Mesenchymal stem cell (in vitro differentiated cells and primary cell): ENCODE measurements around the gene MICAL3.
"Not testable (repeated sequence)": the region's sequence is repeated elsewhere in the genome, so short reads cannot be mapped to it uniquely, and the experiment has no call there.

Experiments
- DNase-seq: peaks from one replicate; pipeline ENCODE4 v3.0.0-alpha.2; 2013
- H2AFZ ChIP-seq: one replicate; pipeline ENCODE4 v1.6.1; 2013; ENCODE audit warnings: low read depth, mild to moderate bottlenecking, control low read depth, inconsistent platforms, low read length, moderate library complexity
- H2AK5ac ChIP-seq: 2 replicates; pipeline ENCODE4 v1.6.1; 2013; ENCODE audit warnings: low read length, moderate library complexity, mild to moderate bottlenecking, inconsistent platforms; ENCODE audit not compliant: severe bottlenecking
- H2BK120ac ChIP-seq: one replicate; pipeline ENCODE4 v1.6.1; 2013; ENCODE audit warnings: low read depth, mild to moderate bottlenecking, inconsistent platforms, low read length, moderate library complexity
- H2BK12ac ChIP-seq, 2 experiments: one replicate each; pipeline ENCODE4 v1.6.1; 2013; ENCODE audit warnings: inconsistent platforms in 2 of 2, low read length in 2 of 2, mild to moderate bottlenecking in 2 of 2, moderate library complexity in 2 of 2, control low read depth in 1 of 2
- H2BK15ac ChIP-seq: one replicate; pipeline ENCODE4 v1.6.1; 2013; ENCODE audit warnings: mild to moderate bottlenecking, low read depth, inconsistent platforms; ENCODE audit not compliant: poor library complexity, severe bottlenecking
- H2BK5ac ChIP-seq: 2 replicates; pipeline ENCODE4 v1.6.1; 2013; ENCODE audit warnings: low read depth, mild to moderate bottlenecking, low read length, control low read depth, inconsistent platforms; ENCODE audit not compliant: poor library complexity, severe bottlenecking
- H3K14ac ChIP-seq, 2 experiments: one replicate each; pipeline ENCODE4 v1.6.1; 2013; ENCODE audit warnings: inconsistent platforms in 2 of 2, low read length in 2 of 2, control low read depth in 1 of 2, mild to moderate bottlenecking in 1 of 2, moderate library complexity in 1 of 2
- H3K18ac ChIP-seq, 2 experiments: one replicate each; pipeline ENCODE4 v1.6.1; 2013; ENCODE audit warnings: inconsistent platforms in 2 of 2, low read length in 2 of 2, control low read depth in 1 of 2, low read depth in 1 of 2, mild to moderate bottlenecking in 1 of 2
- H3K23ac ChIP-seq, 2 experiments: one replicate each; pipeline ENCODE4 v1.6.1; 2013; ENCODE audit warnings: inconsistent platforms in 2 of 2, low read length in 2 of 2, mild to moderate bottlenecking in 2 of 2, moderate library complexity in 2 of 2, control low read depth in 1 of 2
- H3K27ac ChIP-seq: 2 replicates; pipeline ENCODE4 v1.5.1; 2013; ENCODE audit warnings: mild to moderate bottlenecking, moderate library complexity, low read length, control low read depth, inconsistent platforms; ENCODE audit not compliant: poor library complexity, severe bottlenecking
- H3K27me3 ChIP-seq, 2 experiments: 2 replicates each; pipeline versions ENCODE4 v1.6.1 to v1.7.0; 2013; ENCODE audit warnings: low read length in 2 of 2, mild to moderate bottlenecking in 2 of 2, moderate library complexity in 2 of 2, control low read depth in 1 of 2, inconsistent platforms in 1 of 2; ENCODE audit not compliant: control insufficient read depth in 1 of 2, insufficient read depth in 1 of 2
- H3K36me3 ChIP-seq, 2 experiments: 2 replicates each; pipeline versions ENCODE4 v1.6.1 to v1.7.0; 2013; ENCODE audit warnings: low read length in 2 of 2, control low read depth in 1 of 2, inconsistent platforms in 1 of 2, low read depth in 1 of 2, mild to moderate bottlenecking in 1 of 2; ENCODE audit not compliant: insufficient read depth in 2 of 2, control insufficient read depth in 1 of 2
- H3K4ac ChIP-seq, 2 experiments: one replicate each; pipeline ENCODE4 v1.6.1; 2013; ENCODE audit warnings: inconsistent platforms in 2 of 2, low read length in 2 of 2, mild to moderate bottlenecking in 2 of 2, moderate library complexity in 2 of 2, control low read depth in 1 of 2, low read depth in 1 of 2
- H3K4me1 ChIP-seq: 2 replicates; pipeline ENCODE4 v1.6.1; 2013; ENCODE audit warnings: low read depth, low read length, control low read depth; ENCODE audit not compliant: control insufficient read depth, insufficient read depth
- H3K4me2 ChIP-seq: 2 replicates; pipeline ENCODE4 v1.6.1; 2013; ENCODE audit warnings: low read length, mild to moderate bottlenecking, inconsistent platforms; ENCODE audit not compliant: poor library complexity, severe bottlenecking
- H3K4me3 ChIP-seq, 2 experiments: 2 replicates each; pipeline versions ENCODE4 v1.5.1 to v1.7.0; 2013; ENCODE audit warnings: low read length in 2 of 2, mild to moderate bottlenecking in 2 of 2, control low read depth in 1 of 2, low read depth in 1 of 2; ENCODE audit not compliant: insufficient read depth in 1 of 2
- H3K79me1 ChIP-seq: replicated peaks from 2 replicates; pipeline ENCODE4 v1.6.1; 2013; ENCODE audit warnings: mild to moderate bottlenecking, control low read depth, low read length, inconsistent platforms; ENCODE audit not compliant: poor library complexity, severe bottlenecking
- H3K9ac ChIP-seq: 2 replicates; pipeline ENCODE4 v1.7.0; 2013; ENCODE audit warnings: mild to moderate bottlenecking, low read length, moderate library complexity
- H3K9me3 ChIP-seq: 2 replicates; pipeline ENCODE4 v1.7.0; 2013; ENCODE audit warnings: mild to moderate bottlenecking, low read length; ENCODE audit not compliant: control insufficient read depth
- H4K8ac ChIP-seq: one replicate; pipeline ENCODE4 v1.6.1; 2013; ENCODE audit warnings: inconsistent platforms, mild to moderate bottlenecking, low read length, moderate library complexity
- H4K91ac ChIP-seq: one replicate; pipeline ENCODE4 v1.6.1; 2013; ENCODE audit warnings: mild to moderate bottlenecking, low read length, inconsistent platforms
- WGBS: methylation state at CpG from one replicate; pipeline ENCODE4 v1.1.7; 2013; ENCODE audit warnings: mixed read lengths; 5-methylcytosine and 5-hydroxymethylcytosine counted together

The MICAL3 gene

DNA sequence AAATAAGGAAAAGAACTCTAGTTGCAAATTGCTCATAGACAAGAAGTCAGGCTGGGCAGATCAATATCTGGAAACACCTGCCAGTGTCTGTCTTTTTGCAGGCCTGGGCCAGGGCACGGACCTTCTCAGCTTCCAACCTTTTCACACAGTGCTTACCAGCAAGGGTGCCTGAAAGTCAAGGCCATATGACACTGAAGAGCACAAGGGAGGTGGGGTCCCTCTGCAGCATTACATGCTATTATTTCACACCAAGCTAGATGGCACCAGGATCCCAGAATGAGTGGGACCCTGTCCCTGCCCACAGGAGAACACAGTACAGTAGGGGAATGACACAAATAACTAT is 47.6 kb upstream of the MICAL3 start:
- Histone ChIP-seq H3K79me1 (peaks cover 2% of the 10 kb centered on the region), H3K4me3 (no peak overlapping the region), H3K36me3 (no peaks in the 10 kb centered on the region), H2AFZ (no peak overlapping the region), H3K27me3 (peaks cover 0 to 4% of the 10 kb centered on the region in 2 experiments), H2BK15ac (no peak overlapping the region), H4K8ac (no peak overlapping the region), H3K14ac (no peak overlapping the region), H3K4me1 (peaks cover 15% of the 10 kb centered on the region), H3K4me2 (no peak overlapping the region), H3K9ac (no peak overlapping the region), H3K23ac (peak overlapping the region in 1 of 2 experiments; percentile 5), H3K27ac (no peak overlapping the region), H3K4ac (no peak overlapping the region), H3K9me3 (no peaks in the 10 kb centered on the region), H2BK5ac (no peak overlapping the region), H2AK5ac (peak overlapping the region; percentile 91), H2BK12ac (no peak overlapping the region), H4K91ac (no peak overlapping the region), H3K18ac (no peak overlapping the region), H2BK120ac (no peak overlapping the region)
- 64% methylated on average over 1 of the region's 1 CpG for WGBS
- DNase-seq = no peak

DNA sequence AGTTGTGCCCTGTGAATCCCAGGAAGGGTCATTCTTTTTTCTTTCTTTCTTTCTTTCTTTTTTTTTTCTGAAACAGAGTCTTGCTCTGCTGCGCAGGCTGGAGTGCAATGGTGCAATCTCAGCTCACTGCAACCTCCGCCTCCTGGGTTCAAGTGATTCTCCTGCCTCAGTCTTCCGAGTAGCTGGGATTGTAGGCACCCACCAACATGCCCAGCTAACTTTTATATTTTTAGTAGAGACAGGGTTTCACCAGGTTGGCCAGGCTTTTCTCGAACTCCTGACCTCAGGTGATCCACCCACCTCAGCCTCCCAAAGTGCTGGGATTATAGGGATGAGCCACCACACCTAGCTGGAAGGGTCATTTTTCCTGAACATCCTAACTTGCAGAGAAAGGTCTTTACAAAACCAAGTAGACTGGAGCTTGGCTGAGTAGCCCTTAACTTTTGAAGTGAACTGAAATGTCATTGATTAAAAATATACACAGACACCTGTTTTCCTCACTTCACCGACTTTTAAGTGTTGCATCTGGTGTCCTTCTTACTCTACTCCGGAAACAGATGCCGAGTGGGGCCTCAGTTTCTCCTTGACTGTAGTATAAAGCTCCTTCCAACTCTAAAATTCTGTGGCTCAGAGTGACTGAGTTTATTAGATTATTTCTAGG is 47.1 kb upstream of the MICAL3 start:
- not testable (repeated sequence) for H3K79me1 ChIP-seq, H3K4me2 ChIP-seq, H3K27me3 ChIP-seq, H2AK5ac ChIP-seq, H3K4ac ChIP-seq, H2AFZ ChIP-seq, H2BK120ac ChIP-seq, H2BK5ac ChIP-seq, DNase-seq, H3K18ac ChIP-seq, H3K23ac ChIP-seq, H4K91ac ChIP-seq, H4K8ac ChIP-seq, H3K9ac ChIP-seq, H2BK15ac ChIP-seq, H3K14ac ChIP-seq, H3K27ac ChIP-seq, H2BK12ac ChIP-seq, H3K4me3 ChIP-seq, H3K9me3 ChIP-seq, H3K36me3 ChIP-seq
- peaks cover 18% of the 10 kb centered on the region for H3K4me1 ChIP-seq
- 82% methylated on average over 7 of the region's 7 CpGs for WGBS

DNA sequence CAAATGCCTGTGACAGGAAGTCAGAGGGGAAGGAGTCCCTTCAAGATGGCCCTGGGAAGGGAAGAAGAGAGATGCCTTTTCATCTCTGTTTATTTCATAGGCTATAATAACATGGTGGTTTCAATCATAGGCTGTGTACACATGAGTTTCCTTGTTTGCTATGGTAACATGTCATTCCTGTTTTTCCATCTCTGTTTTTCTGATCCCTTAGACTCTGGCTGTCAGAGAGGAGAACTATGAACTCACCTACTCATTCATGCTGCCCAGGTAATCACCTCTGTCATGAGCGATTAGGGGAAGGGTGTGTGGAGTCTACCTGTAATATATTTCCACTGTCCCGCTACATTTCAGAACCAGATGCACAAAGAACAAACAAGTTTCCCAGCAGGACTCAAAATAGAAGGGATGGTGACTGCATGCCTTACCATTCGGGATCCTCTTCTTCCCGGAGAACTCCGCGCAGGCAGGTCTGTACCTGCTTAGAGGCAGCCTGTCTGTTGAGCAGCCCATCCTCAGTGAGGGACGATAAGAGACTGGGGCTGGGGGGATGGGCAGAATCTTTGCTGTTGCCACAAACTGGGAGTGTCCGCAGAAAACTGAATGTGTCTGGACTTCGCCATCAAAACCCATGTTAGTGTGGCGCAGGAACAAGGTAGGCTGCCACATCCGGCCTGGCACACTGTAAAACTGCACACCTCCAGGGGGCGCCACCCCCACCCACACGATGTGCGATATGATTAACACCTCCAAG is 46.4 kb upstream of the MICAL3 start:
- Histone ChIP-seq H3K4ac (no peak overlapping the region), H4K8ac (no peak overlapping the region), H2BK12ac (peak overlapping the region in 1 of 2 experiments; percentile 23)

DNA sequence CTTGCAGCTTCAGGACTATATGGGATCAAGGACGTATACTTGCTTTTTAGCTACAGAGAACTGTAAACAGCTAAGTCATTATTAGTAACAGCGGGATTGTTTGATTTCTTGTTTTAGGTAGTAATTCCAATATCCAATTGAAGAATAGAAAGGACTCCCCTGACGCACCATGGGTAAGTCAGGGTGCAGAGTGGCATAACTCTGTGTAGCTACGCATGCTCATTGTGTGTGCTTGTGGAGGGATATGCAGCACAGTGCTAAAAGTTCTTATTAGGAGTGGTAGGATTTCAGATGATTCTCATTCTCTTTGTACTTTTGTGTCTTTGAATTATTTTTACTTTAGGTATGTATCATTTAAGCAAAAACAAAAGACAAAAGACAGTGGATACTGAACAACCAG is 45.7 kb upstream of the MICAL3 start:
- 95% methylated on average over 4 of the region's 4 CpGs for WGBS

More for the DNA sequence above, 46.4 kb upstream of the MICAL3 start:
- Histone ChIP-seq H3K18ac (no peak overlapping the region), H3K27me3 (peaks cover 0 to 4% of the 10 kb centered on the region in 2 experiments), H2BK5ac (no peak overlapping the region), H2BK15ac (no peak overlapping the region), H3K4me1 (peaks cover 22% of the 10 kb centered on the region), H3K23ac (no peak overlapping the region), H3K27ac (no peak overlapping the region), H3K4me3 (no peak overlapping the region), H3K9me3 (no peaks in the 10 kb centered on the region), H2AFZ (no peak overlapping the region), H4K91ac (no peak overlapping the region), H2AK5ac (peak overlapping the region; percentile 64), H3K36me3 (no peaks in the 10 kb centered on the region), H3K4me2 (no peak overlapping the region), H3K14ac (no peak overlapping the region), H3K79me1 (no peaks in the 10 kb centered on the region), H3K9ac (no peak overlapping the region), H2BK120ac (no peak overlapping the region)
- DNase-seq = no peak
- WGBS = 89% methylated on average over 14 of the region's 14 CpGs

More for the DNA sequence above, 45.7 kb upstream of the MICAL3 start:
- H3K18ac ChIP-seq = no peak overlapping the region
- H3K36me3 ChIP-seq = no peaks in the 10 kb centered on the region
- H3K9me3 ChIP-seq = no peaks in the 10 kb centered on the region
- peaks cover 0 to 4% of the 10 kb centered on the region in 2 experiments for H3K27me3 ChIP-seq
- H2AFZ ChIP-seq = no peak overlapping the region
- no peak overlapping the region for H3K14ac ChIP-seq
- no peak overlapping the region for H2BK5ac ChIP-seq
- H3K4me1 ChIP-seq = peaks cover 24% of the 10 kb centered on the region
- no peak overlapping the region for H3K4me3 ChIP-seq
- H3K4me2 ChIP-seq = no peak overlapping the region
- no peak overlapping the region for H3K23ac ChIP-seq
- H2BK120ac ChIP-seq = no peak overlapping the region
- H3K4ac ChIP-seq = no peak overlapping the region
- no peak overlapping the region for H3K27ac ChIP-seq
- no peak overlapping the region for H3K9ac ChIP-seq
- no peaks in the 10 kb centered on the region for H3K79me1 ChIP-seq
- H4K8ac ChIP-seq = no peak overlapping the region
- no peak overlapping the region for H2BK15ac ChIP-seq
- H4K91ac ChIP-seq = no peak overlapping the region
- H2BK12ac ChIP-seq = no peak overlapping the region
- no peak overlapping the region for H2AK5ac ChIP-seq
- no peak for DNase-seq
